Esophagus muscularis mucosa (tissue), 4 donors: Measurements from ENCODE around the gene POLR3K. TPM values are rescaled to one million over a fixed set of nuclear protein-coding genes. Genes with fewer than 3 reads are reported as not detected.
A peak's percentile ranks its signal among the peaks of the same experiment; 100 is the strongest.

Source experiments
- DNase-seq: peaks from one replicate; pipeline ENCODE4 v3.0.0-alpha.2; 2017; ENCODE audit errors: extremely low spot score
- H3K27ac ChIP-seq, 4 donors: fragments of 200-600 bp; sonication (generic); replicated peaks in 1 of 4; 1 replicate in 3 of 4; 2 replicates in 1 of 4; pipeline ENCODE4 v1.5.1; 2016 to 2019; ENCODE audit warnings: mild to moderate bottlenecking in 1 of 4
- H3K27me3 ChIP-seq, 4 donors: fragments of 200-600 bp; sonication (generic); one replicate each; pipeline versions ENCODE4 v1.5.1 to v1.6.0; 2016 to 2019
- H3K36me3 ChIP-seq, 4 donors: fragments of 200-600 bp; sonication (generic); one replicate each; pipeline ENCODE4 v1.5.1; 2016 to 2019
- H3K4me1 ChIP-seq, 4 donors: fragments of 200-600 bp; sonication (generic); one replicate each; pipeline ENCODE4 v1.5.1; 2016 to 2019
- H3K4me3 ChIP-seq, 4 donors: fragments of 200-600 bp; sonication (generic); 1 replicate in 2 of 4; 2 replicates in 2 of 4; pipeline ENCODE4 v1.5.1; 2016 to 2019; ENCODE audit warnings: mild to moderate bottlenecking in 4 of 4, moderate library complexity in 1 of 4
- H3K9me3 ChIP-seq, 4 donors: fragments of 200-600 bp; sonication (generic); 1 replicate in 3 of 4; 2 replicates in 1 of 4; pipeline ENCODE4 v1.5.1; 2016 to 2019
- CTCF ChIP-seq, 3 experiments: fragments of 200-600 bp in 2 of 3; fragments of 450-650 bp in 1 of 3; sonication (generic) in 2 of 3; IDR thresholded peaks; one replicate each; pipeline ENCODE4 v1.5.1; 2017 to 2019; ENCODE audit warnings: antibody characterized with exemption in 3 of 3, mild to moderate bottlenecking in 2 of 3, moderate library complexity in 1 of 3
- EP300 ChIP-seq: sonication (generic); formaldehyde crosslinking; IDR thresholded peaks from one replicate; pipeline ENCODE4 v1.6.1; 2017; ENCODE audit warnings: antibody characterized with exemption
- POLR2A ChIP-seq: fragments of 450-650 bp; IDR thresholded peaks from one replicate; pipeline ENCODE4 v1.6.1; 2017; ENCODE audit warnings: antibody characterized with exemption, moderate library complexity, mild to moderate bottlenecking, low read depth
- POLR2AphosphoS5 ChIP-seq, 2 donors: sonication (generic); formaldehyde crosslinking; IDR thresholded peaks; one replicate each; pipeline ENCODE4 v1.6.1; 2017; ENCODE audit warnings: antibody characterized with exemption in 2 of 2
- WGBS: methylation state at CpG from one replicate; pipeline ENCODE4 v1.1.5; 2018; 5-methylcytosine and 5-hydroxymethylcytosine counted together
- intact Hi-C: fragments of 100-400 bp; cut with DNase I; formaldehyde crosslinking; loops from one replicate; pipeline ENCODE4 v1.15.1; 2023
- total RNA-seq, 4 donors: library from RNA; depleted of rRNA; stranded (reverse); fragments of >200 nt; gene quantifications; one replicate each; pipeline versions ENCODE4 v1.1.0 to v1.2.1, GENCODE V29; 2016

POLR3K gene
- total RNA-seq, 4 donors from 2014 or later = 3.3 to 3.8 (median 3.7) TPM

GRCh38 chr16:85407-85782 lies 32.0 kb upstream of the POLR3K start:
- 76% methylated on average over 17 of the region's 18 CpGs for WGBS
- no peak for TF ChIP-seq POLR2AphosphoS5 (IDR thresholded peaks at IDR 0.05)
- no peak for TF ChIP-seq CTCF (IDR thresholded peaks at IDR 0.05)
- TF ChIP-seq POLR2A = no peak
- no peak for TF ChIP-seq EP300
- Histone ChIP-seq H3K4me1 (peaks cover 26 to 36% (median 30%) of the 10 kb centered on the region in 4 donors), H3K9me3 (no peaks in the 10 kb centered on the region), H3K36me3 (peaks cover 27 to 84% (median 76%) of the 10 kb centered on the region in 4 donors), H3K4me3 (no peak overlapping the region), H3K27me3 (no peaks in the 10 kb centered on the region), H3K27ac (peak overlapping the region; percentile 34 to 71 (median 64))
- no peak for DNase-seq
- intact Hi-C loops = no loop called here

- DNase-seq = no peak
- intact Hi-C loops = no loop called here
- H3K4me1 ChIP-seq = peaks cover 27 to 38% (median 33%) of the 10 kb centered on the region in 4 donors
- no peaks in the 10 kb centered on the region for H3K9me3 ChIP-seq
- H3K27ac ChIP-seq = peak overlapping the region; percentile 34 to 71 (median 64)
- H3K36me3 ChIP-seq = peaks cover 23 to 84% (median 75%) of the 10 kb centered on the region in 4 donors
- 25% methylated on average over 2 of the region's 7 CpGs for WGBS
- TF ChIP-seq POLR2AphosphoS5 (IDR thresholded peaks at IDR 0.05) (peak; percentile 58 to 65), POLR2A (no peak), EP300 (no peak), CTCF (IDR thresholded peaks at IDR 0.05) (no peak)
- no peak overlapping the region for H3K4me3 ChIP-seq
- H3K27me3 ChIP-seq = no peaks in the 10 kb centered on the region
These were observed 31.5 kb upstream of the POLR3K start for GRCh38 chr16:84718-85406.

GRCh38 chr16:83781-84615 lies 30.6 kb upstream of the POLR3K start:
- DNase-seq = no peak
- H3K27me3 ChIP-seq = no peaks in the 10 kb centered on the region
- H3K9me3 ChIP-seq = no peaks in the 10 kb centered on the region
- peaks cover 35 to 46% (median 42%) of the 10 kb centered on the region in 4 donors for H3K4me1 ChIP-seq
- TF ChIP-seq POLR2A = no peak
- TF ChIP-seq CTCF (IDR thresholded peaks at IDR 0.05) = no peak
- no peak for TF ChIP-seq POLR2AphosphoS5 (IDR thresholded peaks at IDR 0.05)
- no peak for TF ChIP-seq EP300
- peaks cover 14 to 82% (median 73%) of the 10 kb centered on the region in 4 donors for H3K36me3 ChIP-seq
- peak overlapping the region; percentile 34 to 71 (median 64) for H3K27ac ChIP-seq
- intact Hi-C loops = no loop called here
- no peak overlapping the region for H3K4me3 ChIP-seq
- WGBS = 57% methylated on average over 21 of the region's 21 CpGs

- Histone ChIP-seq H3K9me3 (no peaks in the 10 kb centered on the region), H3K4me1 (peaks cover 40 to 52% (median 48%) of the 10 kb centered on the region in 4 donors), H3K4me3 (no peak overlapping the region), H3K27me3 (no peaks in the 10 kb centered on the region), H3K36me3 (peaks cover 12 to 73% (median 65%) of the 10 kb centered on the region in 4 donors), H3K27ac (no peak overlapping the region)
- intact Hi-C loops = no loop called here
- DNase-seq = no peak
- 94% methylated on average over 25 of the region's 31 CpGs for WGBS
- TF ChIP-seq CTCF (IDR thresholded peaks at IDR 0.05) = no peak
- TF ChIP-seq POLR2A = no peak
- TF ChIP-seq EP300 = no peak
- TF ChIP-seq POLR2AphosphoS5 (IDR thresholded peaks at IDR 0.05) = no peak
These were observed 29.7 kb upstream of the POLR3K start for GRCh38 chr16:83060-83603.
